Stomach smooth muscle (tissue), 2 donors: ENCODE results near the gene CCSER2.

ENCODE experiments used
- H3K27ac ChIP-seq: one replicate; pipeline ENCODE4 v1.7.0; 2013; ENCODE audit warnings: mild to moderate bottlenecking, low read length, inconsistent platforms
- H3K27me3 ChIP-seq, 2 donors: one replicate each; pipeline ENCODE4 v1.7.0; 2013; ENCODE audit warnings: low read length in 2 of 2; ENCODE audit not compliant: insufficient read depth in 2 of 2, control insufficient read depth in 1 of 2
- H3K36me3 ChIP-seq, 2 donors: one replicate each; pipeline ENCODE4 v1.7.0; 2013; ENCODE audit warnings: low read length in 2 of 2; ENCODE audit not compliant: control insufficient read depth in 2 of 2, insufficient read depth in 2 of 2
- H3K4me1 ChIP-seq: one replicate; pipeline ENCODE4 v1.7.0; 2013; ENCODE audit warnings: low read length; ENCODE audit not compliant: control insufficient read depth, insufficient read depth
- H3K4me3 ChIP-seq, 2 donors: one replicate each; pipeline ENCODE4 v1.7.0; 2013; ENCODE audit warnings: low read length in 2 of 2
- H3K9ac ChIP-seq, 2 donors: one replicate each; pipeline ENCODE4 v1.7.0; 2013; ENCODE audit warnings: low read length in 2 of 2, mild to moderate bottlenecking in 1 of 2
- H3K9me3 ChIP-seq, 2 donors: one replicate each; pipeline ENCODE4 v1.7.0; 2013; ENCODE audit warnings: low read length in 2 of 2; ENCODE audit not compliant: control insufficient read depth in 2 of 2
- donor health status: healthy.
- donor health status: Pancreatic carcinoma.

The CCSER2 gene

DNA sequence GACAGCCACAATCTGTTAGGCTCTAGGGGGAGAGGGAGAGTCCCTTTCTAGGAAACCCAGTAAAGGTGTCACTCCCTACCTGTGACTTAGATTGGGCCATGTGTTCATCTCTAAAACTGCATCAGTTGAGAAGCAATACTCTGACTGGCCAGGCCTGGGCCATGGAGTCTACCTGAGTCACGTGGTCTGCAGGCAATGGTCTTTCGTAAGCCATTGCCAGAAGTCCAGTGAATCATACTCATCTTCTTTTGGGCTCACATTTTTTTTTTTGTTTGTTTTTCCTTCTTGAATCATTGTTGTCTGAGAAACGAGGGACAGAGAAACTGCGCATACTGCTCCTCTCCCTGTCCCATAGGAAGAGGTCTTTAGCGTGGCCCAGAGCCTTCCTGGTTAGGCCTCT lies 215.6 kb downstream of the CCSER2 start:
- Histone ChIP-seq H3K9ac (no peak overlapping the region), H3K4me3 (no peak overlapping the region), H3K27me3 (peaks cover 8 to 14% of the 10 kb centered on the region in 2 donors), H3K27ac (no peak overlapping the region), H3K4me1 (peaks cover 9% of the 10 kb centered on the region), H3K9me3 (no peaks in the 10 kb centered on the region), H3K36me3 (no peaks in the 10 kb centered on the region)

- Histone ChIP-seq H3K36me3 (no peaks in the 10 kb centered on the region), H3K9ac (no peak overlapping the region), H3K4me1 (peaks cover 5% of the 10 kb centered on the region), H3K27ac (no peak overlapping the region), H3K27me3 (peaks cover 5 to 10% of the 10 kb centered on the region in 2 donors), H3K9me3 (no peaks in the 10 kb centered on the region), H3K4me3 (no peak overlapping the region)
Measured at GRCh38 chr10:84545651-84546050, 217.3 kb downstream of the CCSER2 start.

DNA sequence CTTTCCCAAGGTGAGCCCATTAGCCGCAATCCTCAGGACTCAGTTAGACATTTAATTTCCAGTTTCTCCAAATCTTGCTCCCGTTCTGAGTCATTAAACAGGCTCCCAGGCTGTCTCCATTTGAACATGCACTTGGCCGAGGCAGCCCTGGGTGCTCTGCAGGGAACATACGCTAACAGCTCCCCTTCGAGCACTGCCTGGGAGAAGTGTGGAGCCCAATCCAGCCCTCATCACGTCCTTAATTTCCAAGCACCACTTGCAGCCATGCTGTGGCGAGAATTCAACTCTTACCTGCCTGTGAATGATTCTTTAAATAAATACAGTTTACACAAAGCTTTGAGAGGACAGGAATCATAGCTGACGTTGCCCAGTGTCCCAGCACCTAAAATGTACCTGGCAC lies 218.2 kb downstream of the CCSER2 start:
- Histone ChIP-seq H3K36me3 (no peaks in the 10 kb centered on the region), H3K27me3 (peaks cover 0 to 6% of the 10 kb centered on the region in 2 donors), H3K4me1 (no peaks in the 10 kb centered on the region), H3K9me3 (no peaks in the 10 kb centered on the region), H3K27ac (no peak overlapping the region), H3K9ac (no peak overlapping the region), H3K4me3 (no peak overlapping the region)

DNA sequence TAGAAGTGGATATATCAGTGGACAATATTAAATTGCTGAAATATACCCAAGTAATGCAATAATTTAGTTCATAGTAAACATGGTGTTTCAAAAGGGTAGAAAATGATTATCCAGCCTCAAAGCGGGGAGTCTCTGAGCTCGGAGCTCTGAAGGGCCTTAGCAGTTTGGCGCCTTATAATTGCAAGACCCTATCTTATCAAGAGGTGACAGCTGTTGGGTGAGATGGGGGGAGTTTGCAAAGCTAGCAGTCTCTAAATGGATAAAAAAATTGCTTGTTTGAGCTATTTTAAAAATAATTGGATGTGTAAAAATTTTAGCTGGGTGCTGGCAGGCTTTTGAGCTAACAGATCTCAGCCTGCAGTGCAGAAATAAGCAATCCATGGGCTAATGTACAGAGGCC lies 219.2 kb downstream of the CCSER2 start:
- Histone ChIP-seq H3K4me1 (no peaks in the 10 kb centered on the region), H3K36me3 (no peaks in the 10 kb centered on the region), H3K9me3 (no peaks in the 10 kb centered on the region), H3K9ac (no peak overlapping the region), H3K4me3 (no peak overlapping the region), H3K27me3 (peaks cover 0 to 5% of the 10 kb centered on the region in 2 donors), H3K27ac (no peak overlapping the region)

GRCh38 chr10:84548869-84549268 lies 220.5 kb downstream of the CCSER2 start:
- Histone ChIP-seq H3K4me3 (no peak overlapping the region), H3K27ac (no peak overlapping the region), H3K9me3 (no peaks in the 10 kb centered on the region), H3K4me1 (no peaks in the 10 kb centered on the region), H3K36me3 (no peaks in the 10 kb centered on the region), H3K27me3 (peaks cover 0 to 4% of the 10 kb centered on the region in 2 donors), H3K9ac (no peak overlapping the region)

- Histone ChIP-seq H3K27ac (no peak overlapping the region), H3K27me3 (peaks cover 0 to 4% of the 10 kb centered on the region in 2 donors), H3K4me1 (no peaks in the 10 kb centered on the region), H3K9ac (no peak overlapping the region), H3K4me3 (no peak overlapping the region), H3K36me3 (no peaks in the 10 kb centered on the region), H3K9me3 (no peaks in the 10 kb centered on the region)
Measured at GRCh38 chr10:84549368-84550165, 221.2 kb downstream of the CCSER2 start.

GRCh38 chr10:84550756-84551436 lies 222.5 kb downstream of the CCSER2 start:
- no peak overlapping the region for H3K27ac ChIP-seq
- peaks cover 0 to 4% of the 10 kb centered on the region in 2 donors for H3K27me3 ChIP-seq
- H3K9ac ChIP-seq, result no peak overlapping the region
- H3K36me3 ChIP-seq, result no peaks in the 10 kb centered on the region
- no peak overlapping the region for H3K4me3 ChIP-seq
- H3K9me3 ChIP-seq, result no peaks in the 10 kb centered on the region
- no peaks in the 10 kb centered on the region for H3K4me1 ChIP-seq

GRCh38 chr10:84551437-84552120 lies 223.2 kb downstream of the CCSER2 start:
- Histone ChIP-seq H3K4me1 (no peaks in the 10 kb centered on the region), H3K27me3 (peaks cover 0 to 2% of the 10 kb centered on the region in 2 donors), H3K36me3 (no peaks in the 10 kb centered on the region), H3K4me3 (no peak overlapping the region), H3K9me3 (no peaks in the 10 kb centered on the region), H3K27ac (no peak overlapping the region), H3K9ac (no peak overlapping the region)

- peaks cover 0 to 2% of the 10 kb centered on the region in 2 donors for H3K27me3 ChIP-seq
- H3K4me3 ChIP-seq, result no peak overlapping the region
- H3K36me3 ChIP-seq, result no peaks in the 10 kb centered on the region
- H3K4me1 ChIP-seq, result no peaks in the 10 kb centered on the region
- H3K9ac ChIP-seq, result no peak overlapping the region
- no peaks in the 10 kb centered on the region for H3K9me3 ChIP-seq
- no peak overlapping the region for H3K27ac ChIP-seq
Measured at GRCh38 chr10:84552478-84552877, 224.1 kb downstream of the CCSER2 start.

DNA sequence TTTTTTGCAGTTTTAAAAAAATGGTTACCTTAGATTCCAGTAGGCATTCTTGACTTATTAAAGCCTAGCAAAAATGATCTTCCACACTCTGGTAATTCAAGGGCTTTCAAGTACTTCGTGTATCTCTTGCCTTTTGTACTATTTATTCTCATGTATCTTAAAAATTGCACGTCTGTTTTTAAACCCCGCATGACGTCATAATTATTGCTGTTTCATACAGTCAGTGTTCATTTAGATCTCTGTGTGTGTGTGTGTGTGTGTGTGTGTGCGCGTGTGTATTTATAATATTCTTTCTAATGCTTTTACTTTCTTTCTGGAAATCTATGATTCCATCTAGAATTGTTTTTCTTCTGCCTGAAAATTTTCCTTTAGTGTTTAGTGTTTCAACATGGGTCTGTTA lies 234.2 kb downstream of the CCSER2 start:
- H3K9ac ChIP-seq, result no peak overlapping the region
- H3K4me3 ChIP-seq, result no peak overlapping the region
- no peak overlapping the region for H3K27ac ChIP-seq
- no peaks in the 10 kb centered on the region for H3K27me3 ChIP-seq
- H3K4me1 ChIP-seq, result no peaks in the 10 kb centered on the region
- no peaks in the 10 kb centered on the region for H3K36me3 ChIP-seq
- no peaks in the 10 kb centered on the region for H3K9me3 ChIP-seq
